ENCODE measurements around the gene XIRP2. TPM values are rescaled to one million over a fixed set of nuclear protein-coding genes. Genes with fewer than 3 reads are reported as not detected.

Gene XIRP2
- polyA plus RNA-seq, 4 donors = 0.03 to 7.3 (median 0.74) TPM

GRCh38 chr2:166994588-166995336 lies 106.5 kb downstream of the XIRP2 start:
- WGBS, 3 donors = 79 to 91% (median 83%) methylated on average over 11 to 12 of the region's 12 CpGs
- no peak for FAIRE-seq
- no peak overlapping the region for H3K27ac ChIP-seq (ENCODE audit: low read depth in 1 of 3, low read length in 2 of 3)

GRCh38 chr2:166996465-166996864 lies 108.2 kb downstream of the XIRP2 start:
- H3K4me1 ChIP-seq (ENCODE audit: control insufficient read depth in 3 of 3, insufficient read depth in 2 of 3, low read depth in 1 of 3, low read length in 2 of 3) = no peaks in the 10 kb centered on the region
- WGBS, 3 donors = 81 to 91% (median 87%) methylated on average over 5 of the region's 5 CpGs
- no peak overlapping the region for H3K4me3 ChIP-seq (ENCODE audit: low read depth in 1 of 3, low read length in 3 of 3)
- H3K9me3 ChIP-seq (ENCODE audit: control insufficient read depth in 2 of 2, insufficient read depth in 1 of 2, low read depth in 1 of 2, low read length in 1 of 2) = no peaks in the 10 kb centered on the region
- H3K36me3 ChIP-seq (ENCODE audit: control insufficient read depth in 3 of 3, insufficient read depth in 2 of 3, low read depth in 1 of 3, low read length in 3 of 3) = no peaks in the 10 kb centered on the region
- FAIRE-seq (no peak), DNase-seq (no peak)
- H3K27ac ChIP-seq (ENCODE audit: low read depth in 1 of 3, low read length in 2 of 3) = no peak overlapping the region
- H3K27me3 ChIP-seq (ENCODE audit: control insufficient read depth in 3 of 3, insufficient read depth in 3 of 3, low read length in 3 of 3) = no peaks in the 10 kb centered on the region

More at GRCh38 chr2:166994588-166995336, 106.5 kb downstream of the XIRP2 start:
- H3K4me1 ChIP-seq (ENCODE audit: control insufficient read depth in 3 of 3, insufficient read depth in 2 of 3, low read depth in 1 of 3, low read length in 2 of 3) = no peaks in the 10 kb centered on the region
- DNase-seq = no peak
- H3K27me3 ChIP-seq (ENCODE audit: control insufficient read depth in 3 of 3, insufficient read depth in 3 of 3, low read length in 3 of 3) = no peaks in the 10 kb centered on the region
- no peak overlapping the region for H3K4me3 ChIP-seq (ENCODE audit: low read depth in 1 of 3, low read length in 3 of 3)
- H3K36me3 ChIP-seq (ENCODE audit: control insufficient read depth in 3 of 3, insufficient read depth in 2 of 3, low read depth in 1 of 3, low read length in 3 of 3) = no peaks in the 10 kb centered on the region
- no peaks in the 10 kb centered on the region for H3K9me3 ChIP-seq (ENCODE audit: control insufficient read depth in 2 of 2, insufficient read depth in 1 of 2, low read depth in 1 of 2, low read length in 1 of 2)

DNA sequence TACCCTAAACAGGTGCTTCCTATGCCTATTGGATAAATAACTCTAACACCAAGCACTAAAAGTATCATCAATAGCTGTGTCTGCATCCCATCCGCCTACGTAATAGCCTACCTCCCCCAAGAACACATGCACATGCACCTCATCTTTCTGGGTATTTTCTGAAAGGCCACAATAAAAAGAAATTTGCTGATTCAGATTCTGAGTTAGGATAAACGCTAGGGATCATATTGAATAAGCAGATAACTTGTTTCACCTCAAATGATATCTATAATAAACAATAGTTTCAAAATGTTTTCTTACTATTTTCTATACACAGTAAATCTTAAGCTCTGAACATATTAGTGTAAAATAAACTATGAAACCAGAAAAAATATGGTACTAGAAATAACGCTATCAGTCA lies 112.9 kb downstream of the XIRP2 start:
- H3K27ac ChIP-seq (ENCODE audit: low read depth in 1 of 3, low read length in 2 of 3) = no peak overlapping the region
- H3K4me3 ChIP-seq (ENCODE audit: low read depth in 1 of 3, low read length in 3 of 3) = no peak overlapping the region
- FAIRE-seq = no peak
- H3K4me1 ChIP-seq (ENCODE audit: control insufficient read depth in 3 of 3, insufficient read depth in 2 of 3, low read depth in 1 of 3, low read length in 2 of 3) = no peaks in the 10 kb centered on the region
- no peaks in the 10 kb centered on the region for H3K9me3 ChIP-seq (ENCODE audit: control insufficient read depth in 2 of 2, insufficient read depth in 1 of 2, low read depth in 1 of 2, low read length in 1 of 2)
- 79 to 90% (median 85%) methylated on average over 4 of the region's 4 CpGs for WGBS, 3 donors
- no peaks in the 10 kb centered on the region for H3K36me3 ChIP-seq (ENCODE audit: control insufficient read depth in 3 of 3, insufficient read depth in 2 of 3, low read depth in 1 of 3, low read length in 3 of 3)
- H3K27me3 ChIP-seq (ENCODE audit: control insufficient read depth in 3 of 3, insufficient read depth in 3 of 3, low read length in 3 of 3) = no peaks in the 10 kb centered on the region
- DNase-seq = no peak

- DNase-seq (no peak), FAIRE-seq (no peak)
- Histone ChIP-seq H3K4me3 (ENCODE audit: low read depth in 1 of 3, low read length in 3 of 3) (no peak overlapping the region), H3K36me3 (ENCODE audit: control insufficient read depth in 3 of 3, insufficient read depth in 2 of 3, low read depth in 1 of 3, low read length in 3 of 3) (no peaks in the 10 kb centered on the region), H3K27me3 (ENCODE audit: control insufficient read depth in 3 of 3, insufficient read depth in 3 of 3, low read length in 3 of 3) (no peaks in the 10 kb centered on the region), H3K27ac (ENCODE audit: low read depth in 1 of 3, low read length in 2 of 3) (no peak overlapping the region), H3K4me1 (ENCODE audit: control insufficient read depth in 3 of 3, insufficient read depth in 2 of 3, low read depth in 1 of 3, low read length in 2 of 3) (no peaks in the 10 kb centered on the region), H3K9me3 (ENCODE audit: control insufficient read depth in 2 of 2, insufficient read depth in 1 of 2, low read depth in 1 of 2, low read length in 1 of 2) (no peaks in the 10 kb centered on the region)
These were observed 116.8 kb downstream of the XIRP2 start for GRCh38 chr2:167005096-167005495.

- FAIRE-seq (no peak), DNase-seq (no peak)
- H3K4me1 ChIP-seq (ENCODE audit: control insufficient read depth in 3 of 3, insufficient read depth in 2 of 3, low read depth in 1 of 3, low read length in 2 of 3) = no peaks in the 10 kb centered on the region
- 63 to 90% (median 88%) methylated on average over 1 of the region's 1 CpG for WGBS, 3 donors
- no peaks in the 10 kb centered on the region for H3K9me3 ChIP-seq (ENCODE audit: control insufficient read depth in 2 of 2, insufficient read depth in 1 of 2, low read depth in 1 of 2, low read length in 1 of 2)
- no peak overlapping the region for H3K27ac ChIP-seq (ENCODE audit: low read depth in 1 of 3, low read length in 2 of 3)
- H3K4me3 ChIP-seq (ENCODE audit: low read depth in 1 of 3, low read length in 3 of 3) = no peak overlapping the region
- H3K36me3 ChIP-seq (ENCODE audit: control insufficient read depth in 3 of 3, insufficient read depth in 2 of 3, low read depth in 1 of 3, low read length in 3 of 3) = no peaks in the 10 kb centered on the region
- no peaks in the 10 kb centered on the region for H3K27me3 ChIP-seq (ENCODE audit: control insufficient read depth in 3 of 3, insufficient read depth in 3 of 3, low read length in 3 of 3)
These were observed 124.9 kb downstream of the XIRP2 start for GRCh38 chr2:167013227-167013626.

- no peak for DNase-seq
- Histone ChIP-seq H3K36me3 (ENCODE audit: control insufficient read depth in 3 of 3, insufficient read depth in 2 of 3, low read depth in 1 of 3, low read length in 3 of 3) (no peaks in the 10 kb centered on the region), H3K4me1 (ENCODE audit: control insufficient read depth in 3 of 3, insufficient read depth in 2 of 3, low read depth in 1 of 3, low read length in 2 of 3) (no peaks in the 10 kb centered on the region), H3K9me3 (ENCODE audit: control insufficient read depth in 2 of 2, insufficient read depth in 1 of 2, low read depth in 1 of 2, low read length in 1 of 2) (no peaks in the 10 kb centered on the region), H3K27me3 (ENCODE audit: control insufficient read depth in 3 of 3, insufficient read depth in 3 of 3, low read length in 3 of 3) (no peaks in the 10 kb centered on the region), H3K4me3 (ENCODE audit: low read depth in 1 of 3, low read length in 3 of 3) (no peak overlapping the region), H3K27ac (ENCODE audit: low read depth in 1 of 3, low read length in 2 of 3) (no peak overlapping the region)
- no peak for FAIRE-seq
- 89 to 91% (median 89%) methylated on average over 3 of the region's 3 CpGs for WGBS, 3 donors
These were observed 127.5 kb downstream of the XIRP2 start for GRCh38 chr2:167015806-167016205.

GRCh38 chr2:167017021-167017420 lies 128.7 kb downstream of the XIRP2 start:
- no peaks in the 10 kb centered on the region for H3K27me3 ChIP-seq (ENCODE audit: control insufficient read depth in 3 of 3, insufficient read depth in 3 of 3, low read length in 3 of 3)
- DNase-seq = no peak
- no peak overlapping the region for H3K27ac ChIP-seq (ENCODE audit: low read depth in 1 of 3, low read length in 2 of 3)
- no peaks in the 10 kb centered on the region for H3K9me3 ChIP-seq (ENCODE audit: control insufficient read depth in 2 of 2, insufficient read depth in 1 of 2, low read depth in 1 of 2, low read length in 1 of 2)
- no peaks in the 10 kb centered on the region for H3K4me1 ChIP-seq (ENCODE audit: control insufficient read depth in 3 of 3, insufficient read depth in 2 of 3, low read depth in 1 of 3, low read length in 2 of 3)
- no peak for FAIRE-seq
- WGBS, 3 donors = 65 to 79% (median 76%) methylated on average over 1 of the region's 1 CpG
- no peak overlapping the region for H3K4me3 ChIP-seq (ENCODE audit: low read depth in 1 of 3, low read length in 3 of 3)
- no peaks in the 10 kb centered on the region for H3K36me3 ChIP-seq (ENCODE audit: control insufficient read depth in 3 of 3, insufficient read depth in 2 of 3, low read depth in 1 of 3, low read length in 3 of 3)

DNA sequence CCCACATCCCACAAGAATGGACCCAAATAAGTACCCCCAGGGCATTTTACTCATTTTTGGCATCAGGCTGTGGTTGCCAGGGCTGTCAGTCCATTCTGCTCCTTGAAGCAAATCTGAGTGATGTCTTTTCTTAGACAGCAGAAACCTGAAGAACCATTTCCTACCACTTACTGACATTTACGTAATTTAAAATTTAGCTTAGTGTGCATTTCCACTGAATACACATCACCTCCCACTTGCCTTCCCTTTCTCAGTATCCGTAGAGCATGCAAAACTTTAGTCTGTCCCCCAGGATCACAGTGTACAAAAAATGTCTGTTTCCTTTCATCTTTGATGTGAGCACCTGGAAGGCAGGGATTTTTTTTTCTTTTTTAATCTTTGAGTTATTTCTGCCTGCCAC lies 130.3 kb downstream of the XIRP2 start:
- H3K4me3 ChIP-seq (ENCODE audit: low read depth in 1 of 3, low read length in 3 of 3) = no peak overlapping the region
- no peak for FAIRE-seq
- no peaks in the 10 kb centered on the region for H3K4me1 ChIP-seq (ENCODE audit: control insufficient read depth in 3 of 3, insufficient read depth in 2 of 3, low read depth in 1 of 3, low read length in 2 of 3)
- H3K9me3 ChIP-seq (ENCODE audit: control insufficient read depth in 2 of 2, insufficient read depth in 1 of 2, low read depth in 1 of 2, low read length in 1 of 2) = no peaks in the 10 kb centered on the region
- no peak for DNase-seq
- no peaks in the 10 kb centered on the region for H3K27me3 ChIP-seq (ENCODE audit: control insufficient read depth in 3 of 3, insufficient read depth in 3 of 3, low read length in 3 of 3)
- H3K27ac ChIP-seq (ENCODE audit: low read depth in 1 of 3, low read length in 2 of 3) = no peak overlapping the region
- 73 to 90% (median 82%) methylated on average over 2 of the region's 2 CpGs for WGBS, 3 donors
- no peaks in the 10 kb centered on the region for H3K36me3 ChIP-seq (ENCODE audit: control insufficient read depth in 3 of 3, insufficient read depth in 2 of 3, low read depth in 1 of 3, low read length in 3 of 3)

DNA sequence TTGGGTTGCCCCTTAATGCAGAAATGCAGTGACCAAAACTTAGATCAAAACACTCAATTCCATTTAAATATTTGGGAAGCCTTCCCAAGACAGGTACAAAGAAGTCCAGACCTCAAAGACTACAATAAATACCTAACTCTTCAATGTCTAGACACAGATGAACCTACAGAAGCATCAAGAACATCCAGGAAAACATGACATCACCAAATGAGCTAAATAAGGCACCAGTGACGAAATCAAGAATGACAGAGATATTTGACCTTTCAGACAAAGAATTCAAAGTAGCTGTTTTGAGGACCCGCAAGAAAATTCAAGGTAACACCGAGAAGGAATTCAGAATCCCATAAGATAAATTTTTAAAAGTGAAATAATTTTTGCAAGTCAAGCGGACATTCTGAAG lies 140.2 kb downstream of the XIRP2 start:
- H3K27me3 ChIP-seq (ENCODE audit: control insufficient read depth in 3 of 3, insufficient read depth in 3 of 3, low read length in 3 of 3) = no peaks in the 10 kb centered on the region
- H3K36me3 ChIP-seq (ENCODE audit: control insufficient read depth in 3 of 3, insufficient read depth in 2 of 3, low read depth in 1 of 3, low read length in 3 of 3) = no peaks in the 10 kb centered on the region
- H3K9me3 ChIP-seq (ENCODE audit: control insufficient read depth in 2 of 2, insufficient read depth in 1 of 2, low read depth in 1 of 2, low read length in 1 of 2) = no peaks in the 10 kb centered on the region
- WGBS, 3 donors = 82 to 89% (median 86%) methylated on average over 4 of the region's 4 CpGs
- DNase-seq = no peak
- H3K27ac ChIP-seq (ENCODE audit: low read depth in 1 of 3, low read length in 2 of 3) = no peak overlapping the region
- H3K4me3 ChIP-seq (ENCODE audit: low read depth in 1 of 3, low read length in 3 of 3) = no peak overlapping the region
- no peaks in the 10 kb centered on the region for H3K4me1 ChIP-seq (ENCODE audit: control insufficient read depth in 3 of 3, insufficient read depth in 2 of 3, low read depth in 1 of 3, low read length in 2 of 3)
- FAIRE-seq = no peak

Measured in small intestine (tissue), 7 donors.